Duodenal mucosa (tissue), 2 donors: ENCODE measurements around the gene SNRNP40.

Experiments used
- H3K27ac ChIP-seq: one replicate; pipeline ENCODE4 v1.7.0; 2013; ENCODE audit warnings: low read depth, low read length
- H3K27me3 ChIP-seq, 2 donors: one replicate each; pipeline ENCODE4 v1.7.0; 2013; ENCODE audit warnings: low read length in 2 of 2, control low read depth in 1 of 2; ENCODE audit not compliant: insufficient read depth in 2 of 2, control insufficient read depth in 1 of 2
- H3K36me3 ChIP-seq, 2 donors: one replicate each; pipeline ENCODE4 v1.7.0; 2013; ENCODE audit warnings: low read length in 2 of 2, control low read depth in 1 of 2; ENCODE audit not compliant: insufficient read depth in 2 of 2, control insufficient read depth in 1 of 2
- H3K4me1 ChIP-seq, 2 donors: one replicate each; pipeline ENCODE4 v1.7.0; 2013; ENCODE audit warnings: low read length in 2 of 2, control low read depth in 1 of 2; ENCODE audit not compliant: insufficient read depth in 2 of 2, control insufficient read depth in 1 of 2
- H3K4me3 ChIP-seq, 2 donors: one replicate each; pipeline ENCODE4 v1.7.0; 2013; ENCODE audit warnings: low read length in 2 of 2, low read depth in 1 of 2
- H3K9ac ChIP-seq, 2 donors: one replicate each; pipeline ENCODE4 v1.7.0; 2013; ENCODE audit warnings: low read length in 2 of 2, low read depth in 1 of 2
- H3K9me3 ChIP-seq, 2 donors: one replicate each; pipeline ENCODE4 v1.7.0; 2013; ENCODE audit warnings: low read length in 2 of 2, control low read depth in 1 of 2; ENCODE audit not compliant: control insufficient read depth in 1 of 2

SNRNP40 gene

GRCh38 chr1:31315902-31316301 is 19.3 kb upstream of the SNRNP40 start:
- no peaks in the 10 kb centered on the region for H3K27me3 ChIP-seq
- H3K36me3 ChIP-seq: peaks cover 17 to 47% of the 10 kb centered on the region in 2 donors
- H3K9ac ChIP-seq: no peak overlapping the region
- no peaks in the 10 kb centered on the region for H3K9me3 ChIP-seq
- H3K4me1 ChIP-seq: no peaks in the 10 kb centered on the region
- no peak overlapping the region for H3K27ac ChIP-seq
- H3K4me3 ChIP-seq: no peak overlapping the region

GRCh38 chr1:31310198-31310597 is 13.6 kb upstream of the SNRNP40 start:
- Histone ChIP-seq H3K36me3 (peaks cover 8 to 32% of the 10 kb centered on the region in 2 donors), H3K9ac (no peak overlapping the region), H3K27me3 (no peaks in the 10 kb centered on the region), H3K27ac (no peak overlapping the region), H3K4me3 (no peak overlapping the region), H3K4me1 (no peaks in the 10 kb centered on the region), H3K9me3 (no peaks in the 10 kb centered on the region)

- Histone ChIP-seq H3K4me1 (no peaks in the 10 kb centered on the region), H3K27ac (no peak overlapping the region), H3K9ac (no peak overlapping the region), H3K4me3 (no peak overlapping the region), H3K27me3 (no peaks in the 10 kb centered on the region), H3K9me3 (no peaks in the 10 kb centered on the region), H3K36me3 (peaks cover 8 to 31% of the 10 kb centered on the region in 2 donors)
Measured at GRCh38 chr1:31308036-31308435, 11.4 kb upstream of the SNRNP40 start.

- no peak overlapping the region for H3K27ac ChIP-seq
- H3K36me3 ChIP-seq: peaks cover 0 to 18% of the 10 kb centered on the region in 2 donors
- no peak overlapping the region for H3K4me3 ChIP-seq
- H3K4me1 ChIP-seq: no peaks in the 10 kb centered on the region
- no peak overlapping the region for H3K9ac ChIP-seq
- H3K27me3 ChIP-seq: no peaks in the 10 kb centered on the region
- no peaks in the 10 kb centered on the region for H3K9me3 ChIP-seq
Measured at GRCh38 chr1:31306278-31306677, 9.7 kb upstream of the SNRNP40 start.

GRCh38 chr1:31302709-31303441 is 6.3 kb upstream of the SNRNP40 start:
- H3K4me3 ChIP-seq: no peak overlapping the region
- H3K9me3 ChIP-seq: no peaks in the 10 kb centered on the region
- no peak overlapping the region for H3K27ac ChIP-seq
- no peaks in the 10 kb centered on the region for H3K27me3 ChIP-seq
- H3K9ac ChIP-seq: no peak overlapping the region
- peaks cover 5 to 14% of the 10 kb centered on the region in 2 donors for H3K4me1 ChIP-seq
- peaks cover 0 to 4% of the 10 kb centered on the region in 2 donors for H3K36me3 ChIP-seq

- no peak overlapping the region for H3K9ac ChIP-seq
- peaks cover 0 to 4% of the 10 kb centered on the region in 2 donors for H3K36me3 ChIP-seq
- no peak overlapping the region for H3K27ac ChIP-seq
- H3K4me3 ChIP-seq: no peak overlapping the region
- H3K9me3 ChIP-seq: no peaks in the 10 kb centered on the region
- no peaks in the 10 kb centered on the region for H3K27me3 ChIP-seq
- peaks cover 18 to 28% of the 10 kb centered on the region in 2 donors for H3K4me1 ChIP-seq
Measured at GRCh38 chr1:31300193-31300592, 3.6 kb upstream of the SNRNP40 start.

- Histone ChIP-seq H3K27me3 (no peaks in the 10 kb centered on the region), H3K4me3 (no peak overlapping the region), H3K9me3 (no peaks in the 10 kb centered on the region), H3K4me1 (peaks cover 18 to 31% of the 10 kb centered on the region in 2 donors), H3K36me3 (no peaks in the 10 kb centered on the region), H3K27ac (no peak overlapping the region), H3K9ac (no peak overlapping the region)
Measured at GRCh38 chr1:31299365-31299764, 2.8 kb upstream of the SNRNP40 start.

- Histone ChIP-seq H3K27me3 (no peaks in the 10 kb centered on the region), H3K9ac (peak overlapping the region; percentile 95 to 98), H3K36me3 (peaks cover 9 to 13% of the 10 kb centered on the region in 2 donors), H3K4me3 (peak overlapping the region; percentile 89 to 92), H3K9me3 (no peaks in the 10 kb centered on the region), H3K27ac (peak overlapping the region; percentile 58), H3K4me1 (peaks cover 18 to 31% of the 10 kb centered on the region in 2 donors)
Measured at GRCh38 chr1:31297277-31298247, 974 bp upstream of the SNRNP40 start.

- H3K9ac ChIP-seq: peak overlapping the region; percentile 78 to 98
- no peaks in the 10 kb centered on the region for H3K27me3 ChIP-seq
- peaks cover 13 to 27% of the 10 kb centered on the region in 2 donors for H3K36me3 ChIP-seq
Measured at GRCh38 chr1:31295874-31296485, 608 bp downstream of the SNRNP40 start.

More at GRCh38 chr1:31295874-31296485, 608 bp downstream of the SNRNP40 start:
- Histone ChIP-seq H3K4me3 (peak overlapping the region; percentile 89 to 95), H3K27ac (peak overlapping the region; percentile 68), H3K9me3 (no peaks in the 10 kb centered on the region), H3K4me1 (peaks cover 18 to 31% of the 10 kb centered on the region in 2 donors)
